Endometrial microvascular endothelial cells (primary cell): Measurements from ENCODE around the gene MACROD2. TPM values are rescaled to one million over a fixed set of nuclear protein-coding genes. Genes with fewer than 3 reads are reported as not detected.

Experiments used
- in situ Hi-C: cut with HindIII; loops from 2 replicates; pipeline ENCODE4 v1.10.0; 2017; ENCODE audit warnings: low sequenced_read_pairs, low pct_unique_long_range_greater_than_20kb; ENCODE audit errors: inconsistent ontology term
- total RNA-seq: library from RNA; depleted of rRNA; stranded (reverse); fragments of >200 nt; gene quantifications from one replicate; pipeline ENCODE4 v1.2.3, GENCODE V29; 2015; ENCODE audit errors: inconsistent ontology term

The MACROD2 gene
- total RNA-seq, 1 donor from 2014 or later, result not detected

DNA sequence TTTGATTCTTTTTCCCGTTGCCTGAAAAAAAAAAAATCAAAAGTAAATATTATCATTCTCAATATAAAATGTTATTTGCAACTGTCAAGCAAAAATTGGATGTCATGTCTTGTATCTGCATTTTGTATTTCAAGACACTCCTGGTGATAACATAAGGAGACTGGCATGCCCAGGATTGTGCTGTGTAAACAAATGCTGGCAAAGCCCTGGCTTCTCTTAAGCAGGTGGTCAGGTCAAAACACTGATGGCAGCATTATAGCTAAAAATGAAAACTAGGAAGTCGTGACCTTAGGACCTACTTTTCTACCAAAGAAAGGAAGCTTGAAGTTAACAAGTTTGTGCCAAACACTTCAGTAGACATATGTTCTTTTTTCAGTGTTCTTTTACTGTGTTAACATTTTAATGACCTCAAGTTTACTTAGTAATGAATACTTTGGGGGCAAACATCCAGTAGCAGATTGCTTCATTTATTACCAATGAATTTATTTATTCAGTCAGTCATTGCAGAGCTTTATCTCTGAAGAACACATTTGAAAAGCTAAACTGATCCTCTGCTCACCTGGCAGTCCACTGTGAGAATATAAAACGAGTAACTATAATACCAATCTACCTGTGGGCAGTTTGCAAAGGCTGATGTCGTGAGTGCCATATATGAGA lies 585.2 kb downstream of the MACROD2 start:
- in situ Hi-C loops, result no loop called here

DNA sequence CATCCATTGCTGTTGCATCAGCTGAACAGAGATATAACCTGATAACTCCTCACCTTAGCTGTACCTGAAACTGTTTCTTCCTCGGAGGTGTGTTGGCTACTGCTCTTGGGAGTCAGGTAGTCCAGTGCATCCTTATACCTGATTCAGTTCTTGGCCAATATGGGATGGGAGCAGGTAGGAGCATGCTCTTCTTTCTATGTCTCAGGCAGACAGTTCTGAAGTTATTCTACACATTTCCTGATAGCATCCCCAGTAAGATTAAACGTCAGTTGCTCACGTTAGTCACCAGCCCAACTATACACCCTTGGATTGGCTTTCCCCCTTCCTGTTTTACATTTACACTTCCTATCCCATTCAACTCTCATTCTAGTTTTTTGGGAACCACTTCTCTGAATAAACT lies 586.4 kb downstream of the MACROD2 start:
- in situ Hi-C loops, result no loop called here

DNA sequence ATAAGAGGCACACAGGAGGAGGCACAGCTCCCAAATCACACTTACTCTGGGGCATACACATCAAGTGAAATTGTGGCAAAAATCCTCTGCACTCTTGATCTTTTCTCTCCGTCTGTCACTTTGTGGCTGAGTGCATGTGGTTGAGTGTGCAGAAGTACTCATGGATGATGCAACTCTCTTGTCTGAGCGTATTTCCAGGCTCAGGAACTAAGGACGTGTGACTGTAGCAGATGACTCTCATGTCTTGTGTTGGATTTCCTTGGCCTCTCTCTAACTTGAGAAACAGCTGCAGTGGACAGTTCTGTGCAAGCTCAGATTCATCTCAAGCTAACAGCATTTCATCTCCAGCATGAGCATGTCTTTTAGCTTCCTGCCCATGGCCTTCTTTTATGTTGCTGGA lies 587.5 kb downstream of the MACROD2 start:
- in situ Hi-C loops, result no loop called here

DNA sequence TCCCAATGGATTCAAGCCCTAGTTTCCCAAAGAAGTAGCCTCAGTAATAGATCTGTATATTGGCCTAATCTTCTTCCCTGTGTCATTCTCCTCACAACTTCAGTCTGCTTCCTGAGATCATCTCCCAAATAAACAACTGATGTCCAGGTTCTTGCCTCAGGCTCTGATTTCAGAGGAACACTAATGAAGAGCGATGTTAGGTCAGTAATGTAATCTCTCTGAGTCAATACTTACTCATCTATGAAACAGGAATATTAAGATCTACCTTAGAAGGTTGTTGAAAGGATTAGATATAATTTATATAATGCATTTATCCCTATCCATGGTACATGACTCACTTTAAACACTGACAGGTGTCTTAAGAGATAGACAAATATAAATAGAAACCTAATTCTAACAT lies 588.1 kb downstream of the MACROD2 start:
- in situ Hi-C loops, result no loop called here

DNA sequence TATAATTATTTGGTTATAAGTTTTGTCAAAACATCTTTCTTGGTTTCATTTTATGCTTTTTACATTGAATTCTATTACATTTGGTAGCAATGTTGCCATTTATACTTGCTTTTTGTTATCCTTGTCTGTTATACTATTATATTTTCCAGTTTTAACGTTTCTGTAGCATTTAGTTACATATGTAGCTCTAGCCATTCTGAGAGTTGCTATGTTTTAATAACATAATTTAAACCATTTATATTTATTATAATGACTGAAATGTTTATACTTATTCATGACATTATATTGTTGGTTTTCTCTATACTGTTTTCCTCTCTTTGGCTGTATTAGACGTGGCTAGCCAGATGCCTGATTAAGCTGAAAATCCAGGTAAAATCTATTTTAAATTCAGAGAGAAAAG lies 594.1 kb downstream of the MACROD2 start:
- in situ Hi-C loops, result no loop called here

DNA sequence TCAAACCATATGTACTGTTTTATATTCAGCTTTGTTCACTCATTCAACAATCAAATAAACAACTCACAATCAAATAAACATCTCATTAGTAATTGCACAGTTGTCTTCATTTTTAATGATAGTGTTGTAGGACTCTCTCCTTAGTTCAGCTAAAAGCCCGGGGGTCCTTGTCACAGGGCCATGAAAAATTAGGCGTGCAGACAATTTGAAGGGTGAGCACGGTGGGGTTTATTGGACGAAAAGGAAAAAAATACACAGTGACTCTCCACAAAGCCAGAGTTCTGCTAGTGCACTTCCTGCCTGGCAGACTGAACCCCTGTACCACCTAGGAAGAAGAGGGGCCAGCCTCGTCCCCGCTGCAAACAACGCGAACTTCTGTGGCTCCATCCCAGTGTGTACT lies 599.7 kb downstream of the MACROD2 start:
- in situ Hi-C loops, result no loop called here

DNA sequence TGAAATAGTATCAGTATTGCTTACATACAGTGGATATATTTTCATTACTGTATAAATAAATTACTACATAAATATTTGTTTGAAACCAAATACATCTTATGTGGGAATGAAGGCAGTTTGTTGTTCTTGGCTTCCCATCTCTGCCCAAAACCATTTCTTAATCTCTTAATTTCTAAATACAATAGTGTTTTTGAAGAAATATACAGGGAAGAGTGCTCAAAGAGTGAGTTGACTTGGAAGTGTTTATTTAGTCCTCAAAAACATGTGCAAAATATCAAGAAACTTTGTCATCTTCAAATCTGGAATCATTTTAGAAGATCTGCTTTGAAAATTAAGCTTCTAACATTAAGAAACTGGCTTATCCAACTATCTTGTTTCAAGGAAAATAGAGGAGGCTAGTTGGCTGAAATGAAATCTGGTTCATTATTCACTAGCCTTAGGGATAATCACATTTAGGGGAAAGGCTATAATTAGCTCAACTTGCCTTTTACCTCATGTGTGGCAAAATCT lies 601.9 kb downstream of the MACROD2 start:
- in situ Hi-C loops, result no loop called here

DNA sequence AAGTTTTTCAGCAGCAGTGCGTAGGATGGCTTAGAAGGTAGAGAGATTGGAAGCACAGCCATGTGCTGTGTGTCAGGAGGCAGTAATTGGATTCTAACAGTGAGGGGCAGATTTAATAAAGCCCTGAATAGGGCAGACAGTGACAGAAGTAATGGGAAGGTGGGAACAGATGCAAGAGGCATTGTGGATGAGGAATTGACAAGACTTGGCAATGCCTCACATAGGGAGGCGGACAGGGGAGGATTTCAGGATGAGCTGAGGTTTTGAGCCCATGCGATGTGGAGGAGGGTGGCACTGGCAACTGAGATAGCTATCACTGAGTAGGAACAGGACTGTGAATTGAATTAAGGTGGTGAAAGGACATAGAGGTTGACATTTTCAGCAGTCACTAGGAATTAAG lies 604.3 kb downstream of the MACROD2 start:
- in situ Hi-C loops, result no loop called here

DNA sequence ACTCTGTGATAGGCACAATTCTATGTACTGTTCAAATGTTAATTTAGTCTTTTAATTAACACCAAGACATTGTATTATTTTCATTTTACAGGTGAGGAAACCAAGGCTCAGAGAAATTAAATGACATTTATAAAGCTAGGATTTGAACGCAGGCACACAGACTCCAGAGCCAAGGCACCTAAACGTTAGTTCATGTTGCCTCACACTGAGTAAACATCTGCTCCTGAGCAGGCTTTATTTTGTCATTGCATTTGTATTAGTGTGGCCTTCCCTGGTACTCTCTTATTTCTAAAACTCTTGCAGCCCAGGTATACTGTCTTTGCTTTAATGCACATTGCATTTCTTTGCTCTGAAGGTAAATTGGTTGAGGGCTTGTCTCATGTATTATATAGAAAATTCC lies 605.2 kb downstream of the MACROD2 start:
- in situ Hi-C loops, result no loop called here

DNA sequence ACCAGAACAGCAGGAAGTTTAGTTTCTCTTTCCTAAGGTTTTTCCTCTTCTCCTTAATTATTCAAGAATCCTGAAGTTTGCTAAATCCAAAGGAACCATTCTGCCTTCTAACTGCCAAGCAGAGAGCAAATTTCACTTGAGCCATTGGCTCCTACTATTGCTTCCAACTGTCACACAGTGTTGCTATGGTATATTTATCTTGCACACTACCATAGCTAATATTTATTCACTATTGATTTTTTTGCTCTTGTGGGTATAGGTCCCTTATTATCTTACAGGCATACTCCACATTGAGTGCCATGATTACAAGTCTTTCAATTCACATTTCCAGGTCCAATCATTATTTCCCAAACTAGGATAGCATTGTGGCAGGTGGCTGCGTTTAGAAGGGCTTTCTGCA lies 608.8 kb downstream of the MACROD2 start:
- in situ Hi-C loops, result no loop called here

DNA sequence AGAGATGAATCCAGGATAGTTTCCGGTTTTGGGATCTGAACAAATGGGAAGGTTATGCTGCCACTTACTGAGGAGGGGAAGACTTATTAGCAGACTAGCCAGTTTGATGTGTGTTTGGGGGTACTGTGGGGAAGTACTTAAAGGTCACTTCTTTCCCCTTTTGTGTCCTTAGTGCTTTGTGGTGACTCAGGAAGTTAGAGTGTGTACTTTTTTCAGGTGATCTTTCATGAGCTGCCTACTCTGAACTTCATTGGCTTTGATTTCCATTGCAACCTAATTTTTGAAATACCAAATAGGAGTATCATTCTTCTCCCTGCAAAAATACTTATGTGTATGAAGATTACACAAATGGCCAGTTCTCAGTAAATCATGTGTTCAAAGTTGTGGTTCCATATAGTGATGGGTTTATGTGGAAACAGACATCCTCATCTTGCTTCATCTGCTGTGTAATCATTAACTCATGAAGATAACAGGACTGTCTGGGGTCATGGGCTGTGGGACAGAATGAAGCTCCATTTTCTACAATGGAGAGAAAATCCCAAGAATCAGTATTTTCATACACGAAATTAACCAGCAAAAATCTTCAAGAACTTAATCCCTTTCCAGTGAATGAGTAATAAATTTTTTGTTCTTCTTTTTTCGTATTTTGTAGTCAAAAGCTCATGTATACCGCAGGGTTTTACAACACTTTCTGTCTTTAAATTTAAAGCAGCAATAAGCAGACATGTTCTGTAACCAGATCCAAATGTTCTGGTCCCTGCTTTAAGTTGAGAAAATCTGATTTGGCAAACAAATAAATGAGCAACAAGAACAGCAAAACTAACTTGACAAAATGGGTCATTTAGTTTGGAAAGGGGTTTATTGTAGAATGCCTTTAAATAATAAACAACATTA lies 614.3 kb downstream of the MACROD2 start:
- in situ Hi-C loops, result no loop called here

DNA sequence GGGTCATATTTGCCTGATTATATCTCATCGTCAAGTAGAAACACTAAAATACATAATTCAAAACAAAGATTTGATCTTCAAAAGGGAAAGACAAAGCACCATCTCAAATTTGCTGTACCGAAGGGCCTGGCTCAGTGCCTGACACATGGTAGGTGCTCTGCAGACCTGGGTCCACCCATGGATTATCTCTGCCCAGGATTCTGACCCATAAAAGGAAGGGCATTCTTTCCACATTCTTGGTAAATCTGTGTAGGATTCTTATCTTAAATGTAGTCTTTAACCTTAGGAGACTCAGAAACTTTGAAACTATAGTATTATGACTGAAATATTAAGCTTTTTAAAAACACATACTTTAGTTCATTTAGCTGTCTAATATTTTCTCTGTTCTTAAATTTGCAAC lies 616.2 kb downstream of the MACROD2 start:
- in situ Hi-C loops, result no loop called here

DNA sequence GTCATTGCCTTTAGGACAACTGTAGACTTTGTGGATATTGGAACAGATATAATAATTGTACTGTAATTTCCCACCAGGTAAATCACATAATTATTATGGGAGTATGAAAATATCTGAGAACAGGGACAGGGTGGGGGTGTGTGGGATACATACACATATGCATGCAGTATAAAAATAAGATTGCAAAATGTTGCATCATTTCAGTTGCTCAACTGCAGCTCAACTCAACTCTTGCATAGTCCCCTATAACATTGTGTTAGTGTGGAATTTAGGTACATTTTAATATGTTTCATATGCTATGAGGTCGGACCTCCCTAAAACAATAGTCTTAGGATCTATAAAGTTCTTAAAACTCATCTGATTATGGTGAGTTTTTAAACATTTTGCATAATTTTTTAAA lies 617.1 kb downstream of the MACROD2 start:
- in situ Hi-C loops, result no loop called here

DNA sequence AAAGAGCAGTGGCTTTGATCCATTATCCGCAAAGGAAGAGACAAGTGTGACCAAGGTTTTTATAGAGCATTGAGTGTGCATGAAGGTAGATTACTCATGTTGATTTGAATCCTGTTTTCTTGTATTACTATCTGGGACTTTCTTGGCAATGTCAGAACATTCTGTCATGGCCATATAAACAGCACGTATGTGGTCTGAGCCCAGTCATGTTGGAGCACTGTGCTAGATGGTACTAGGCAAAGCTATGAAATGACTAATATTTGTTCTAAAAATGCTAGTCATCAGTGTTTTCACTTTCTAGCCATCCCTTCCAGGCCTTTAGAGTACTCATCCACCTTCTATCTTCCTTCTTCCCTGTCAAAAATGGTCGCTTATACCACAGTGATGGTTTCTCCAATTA lies 620.7 kb downstream of the MACROD2 start:
- in situ Hi-C loops, result no loop called here

DNA sequence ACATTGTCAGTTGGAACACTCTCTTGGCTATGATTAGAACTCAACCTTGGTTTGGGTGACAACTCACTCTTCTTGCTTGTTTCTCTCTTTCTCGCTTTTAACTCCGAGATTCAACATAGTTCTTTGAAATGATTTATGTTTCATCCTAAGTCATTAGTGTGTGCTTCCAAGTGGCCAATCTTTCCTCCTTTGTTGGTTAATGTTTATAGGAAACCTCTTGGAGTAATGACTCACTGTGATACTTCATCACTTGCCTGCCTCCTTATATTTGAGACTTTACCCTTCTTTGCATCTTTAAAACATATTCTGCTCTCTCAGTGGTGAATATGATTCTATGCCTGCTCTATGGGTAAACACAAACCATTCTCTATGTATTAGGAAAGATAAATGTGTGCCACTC lies 621.8 kb downstream of the MACROD2 start:
- in situ Hi-C loops, result no loop called here

DNA sequence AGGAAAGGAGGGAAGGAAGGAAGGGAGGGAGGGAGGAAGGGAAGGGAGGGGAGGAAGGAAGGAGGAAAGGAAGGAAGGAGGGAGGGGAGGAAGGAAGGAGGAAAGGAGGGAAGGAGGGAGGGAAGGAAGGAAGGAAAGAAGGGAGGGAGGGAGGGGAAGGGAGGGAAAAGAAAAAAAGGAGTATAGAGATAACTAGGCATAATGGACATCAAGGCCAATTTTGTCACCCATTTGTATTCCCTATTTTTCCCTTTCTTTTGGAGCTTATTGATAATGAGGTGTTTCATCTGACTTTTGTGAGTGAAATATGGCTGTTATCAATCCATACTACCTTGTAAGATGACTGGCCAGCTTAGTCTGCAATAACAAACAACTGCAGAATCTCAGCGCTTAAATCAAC lies 624.1 kb downstream of the MACROD2 start:
- in situ Hi-C loops, result no loop called here

DNA sequence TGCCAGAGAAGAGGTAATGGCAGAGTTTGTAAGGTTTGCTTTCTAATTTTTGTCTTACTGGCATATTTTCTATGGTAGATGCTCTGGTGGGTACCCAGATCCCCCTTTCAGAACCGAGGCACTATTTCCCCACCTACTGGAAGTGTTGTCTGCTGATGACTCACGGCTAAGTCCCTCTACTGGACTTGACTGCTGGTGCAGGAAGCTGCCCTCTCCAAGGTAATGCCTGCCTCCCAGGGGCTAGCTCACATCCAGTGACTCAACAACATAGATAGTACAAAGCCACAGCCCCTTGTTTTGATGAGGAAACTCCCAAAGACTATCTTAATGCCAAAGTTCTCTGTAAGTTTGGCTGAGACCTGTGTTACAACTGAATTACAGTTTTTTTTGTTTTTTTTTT lies 627.5 kb downstream of the MACROD2 start:
- in situ Hi-C loops, result no loop called here

DNA sequence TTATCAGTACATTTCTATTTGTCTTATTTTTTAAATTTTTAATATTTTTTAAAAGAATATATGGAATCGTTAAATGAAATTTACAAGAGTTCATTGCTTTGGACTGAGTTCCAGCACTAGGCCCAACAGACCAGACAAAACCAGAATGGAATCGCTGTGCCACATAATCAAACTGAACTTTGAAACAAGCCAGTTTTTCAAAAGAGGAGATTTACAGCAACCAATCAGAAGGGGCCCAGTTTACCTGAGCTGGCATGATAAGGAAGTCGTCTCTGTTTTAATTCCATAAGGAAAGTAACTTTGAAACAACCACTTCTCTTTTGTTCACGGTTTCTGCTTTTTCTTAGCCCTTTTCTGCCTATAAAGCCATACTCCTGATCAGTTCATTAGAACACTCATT lies 635.7 kb downstream of the MACROD2 start:
- in situ Hi-C loops, result no loop called here

DNA sequence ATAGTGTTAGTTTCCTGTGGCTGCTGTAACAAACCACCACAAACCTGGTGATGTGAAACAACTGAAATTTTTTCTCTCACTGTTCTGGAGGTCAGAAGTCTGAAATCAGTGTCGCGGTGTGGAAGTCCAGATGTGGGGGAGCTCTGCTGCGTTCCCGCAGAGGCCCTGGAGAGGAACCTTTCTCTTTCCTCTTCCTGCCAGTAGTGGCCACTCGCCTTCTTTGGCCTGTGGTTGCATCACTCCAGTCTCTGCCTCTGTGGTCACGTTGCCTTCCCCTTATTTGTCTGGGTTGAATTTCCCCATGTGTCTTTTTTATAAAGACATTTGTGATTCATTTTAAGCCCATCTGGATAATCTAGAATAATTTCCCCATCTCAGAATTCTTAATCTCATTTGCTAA lies 637.6 kb downstream of the MACROD2 start:
- in situ Hi-C loops, result no loop called here

DNA sequence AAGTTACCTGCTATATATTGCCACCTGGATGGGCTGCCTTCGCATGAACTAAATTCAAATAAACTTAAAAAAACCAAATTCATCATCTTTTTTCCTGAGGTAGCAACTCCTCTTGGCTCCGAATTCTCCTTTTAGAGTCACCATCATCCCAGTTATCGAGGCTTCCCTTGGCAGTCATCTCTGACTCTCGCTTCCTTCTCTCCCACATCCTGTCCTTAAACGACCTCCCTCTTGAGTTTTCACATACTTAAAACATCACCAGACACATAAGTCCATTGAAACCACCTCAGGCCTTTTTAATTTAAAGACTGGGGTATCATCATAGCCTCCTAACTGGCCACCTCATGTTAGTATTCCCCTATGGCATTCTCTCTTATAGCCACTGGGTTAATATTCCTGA lies 638.2 kb downstream of the MACROD2 start:
- in situ Hi-C loops, result no loop called here
